GM18951 (cell line): ENCODE results near the gene RFX5.
"Not testable (repeated sequence)": the region's sequence is repeated elsewhere in the genome, so short reads cannot be mapped to it uniquely, and the experiment has no call there.

Experiments used
- POLR2A ChIP-seq: IDR thresholded peaks from 4 replicates; pipeline ENCODE4 v1.6.1; 2011; ENCODE audit warnings: mild to moderate bottlenecking; ENCODE audit not compliant: insufficient read length, insufficient read depth; ENCODE audit errors: extremely low read depth
- in situ Hi-C: fragments of 300-500 bp; cut with MboI; formaldehyde crosslinking; loops from one replicate; pipeline ENCODE4 v1.12.0; 2022; ENCODE audit warnings: low sequenced_read_pairs, mixed read lengths, inconsistent platforms; ENCODE audit not compliant: unreplicated experiment

RFX5 gene

GRCh38 chr1:151370211-151370911 lies 23.3 kb upstream of the RFX5 start:
- in situ Hi-C loops: no loop called here
- no peak for TF ChIP-seq POLR2A

GRCh38 chr1:151369621-151370048 lies 22.6 kb upstream of the RFX5 start:
- in situ Hi-C loops: no loop called here
- no peak for TF ChIP-seq POLR2A

GRCh38 chr1:151369302-151369610 lies 22.2 kb upstream of the RFX5 start:
- no peak for TF ChIP-seq POLR2A
- in situ Hi-C loops: no loop called here

- no peak for TF ChIP-seq POLR2A
- in situ Hi-C loops: no loop called here
Observed at GRCh38 chr1:151368393-151369301, 21.6 kb upstream of the RFX5 start.

- TF ChIP-seq POLR2A: no peak
- in situ Hi-C loops: no loop called here
Observed at GRCh38 chr1:151367658-151368392, 20.8 kb upstream of the RFX5 start.

GRCh38 chr1:151364996-151365395 lies 17.9 kb upstream of the RFX5 start:
- TF ChIP-seq POLR2A: no peak
- in situ Hi-C loops: no loop called here

GRCh38 chr1:151362308-151363155 lies 15.5 kb upstream of the RFX5 start:
- no peak for TF ChIP-seq POLR2A
- in situ Hi-C loops: no loop called here

- in situ Hi-C loops: no loop called here
- TF ChIP-seq POLR2A: no peak
Observed at GRCh38 chr1:151361883-151362282, 14.8 kb upstream of the RFX5 start.

GRCh38 chr1:151356696-151357095 lies 9.6 kb upstream of the RFX5 start:
- in situ Hi-C loops: no loop called here
- no peak for TF ChIP-seq POLR2A

GRCh38 chr1:151352021-151352718 lies 5.1 kb upstream of the RFX5 start:
- in situ Hi-C loops: no loop called here
- no peak for TF ChIP-seq POLR2A

- in situ Hi-C loops: not testable (repeated sequence)
Observed at GRCh38 chr1:151350323-151350722, 3.3 kb upstream of the RFX5 start.

- in situ Hi-C loops: no loop called here
- TF ChIP-seq POLR2A: no peak
Observed at GRCh38 chr1:151347523-151348246, 633 bp upstream of the RFX5 start.
